ENCODE data around the gene SRRM2.

The SRRM2 gene

GRCh38 chr16:2799205-2799858 lies 46.9 kb downstream of the SRRM2 start:
- H3K79me1 ChIP-seq (ENCODE audit: low read length), result no peaks in the 10 kb centered on the region
- H3K18ac ChIP-seq (ENCODE audit: low read length), result no peak overlapping the region
- no peak overlapping the region for H3K9ac ChIP-seq (ENCODE audit: low read length)
- no peak overlapping the region for H3K4ac ChIP-seq (ENCODE audit: low read depth, low read length)
- no peak overlapping the region for H2BK120ac ChIP-seq (ENCODE audit: low read depth, low read length)
- WGBS (ENCODE audit: extremely low coverage, insufficient coverage, low lambda C conversion rate), result no CpG with 5 or more reads among the region's 21 CpGs
- no peak overlapping the region for H3K4me3 ChIP-seq (ENCODE audit: low read length)
- no peaks in the 10 kb centered on the region for H3K36me3 ChIP-seq (ENCODE audit: control insufficient read depth, insufficient read depth, low read length)
- no peak overlapping the region for H3K56ac ChIP-seq (ENCODE audit: low read length)
- no peak overlapping the region for H3K4me2 ChIP-seq (ENCODE audit: low read length)
- H3K27me3 ChIP-seq (ENCODE audit: insufficient read depth, low read length, poor library complexity), result no peaks in the 10 kb centered on the region
- H3K4me1 ChIP-seq (ENCODE audit: control insufficient read depth, low read depth, low read length), result no peaks in the 10 kb centered on the region
- DNase-seq, result no peak
- no peak overlapping the region for H2BK5ac ChIP-seq (ENCODE audit: low read length)
- H2BK15ac ChIP-seq (replicated peaks; ENCODE audit: low read depth), result no peak overlapping the region
- no peak overlapping the region for H2AK5ac ChIP-seq (ENCODE audit: low read length)
- H3K79me2 ChIP-seq (ENCODE audit: control insufficient read depth, insufficient read depth, low read length), result no peaks in the 10 kb centered on the region
- H3K23ac ChIP-seq (ENCODE audit: low read length), result no peak overlapping the region
- no peak overlapping the region for H4K5ac ChIP-seq (ENCODE audit: low read length)
- H4K8ac ChIP-seq (ENCODE audit: low read depth, low read length), result no peak overlapping the region
- no peak overlapping the region for H3K27ac ChIP-seq (ENCODE audit: low read depth, low read length)

- no peak overlapping the region for H3K4me2 ChIP-seq (ENCODE audit: low read length)
- H2BK120ac ChIP-seq (ENCODE audit: low read depth, low read length), result no peak overlapping the region
- no peaks in the 10 kb centered on the region for H3K36me3 ChIP-seq (ENCODE audit: control insufficient read depth, insufficient read depth, low read length)
- H3K9ac ChIP-seq (ENCODE audit: low read length), result no peak overlapping the region
- no peak for DNase-seq
- no peak overlapping the region for H2BK5ac ChIP-seq (ENCODE audit: low read length)
- H2BK15ac ChIP-seq (replicated peaks; ENCODE audit: low read depth), result no peak overlapping the region
- WGBS (ENCODE audit: extremely low coverage, insufficient coverage, low lambda C conversion rate), result no CpG with 5 or more reads among the region's 1 CpG
- no peak overlapping the region for H4K5ac ChIP-seq (ENCODE audit: low read length)
- H3K4ac ChIP-seq (ENCODE audit: low read depth, low read length), result no peak overlapping the region
- H3K56ac ChIP-seq (ENCODE audit: low read length), result no peak overlapping the region
- no peak overlapping the region for H3K4me3 ChIP-seq (ENCODE audit: low read length)
- H3K4me1 ChIP-seq (ENCODE audit: control insufficient read depth, low read depth, low read length), result no peaks in the 10 kb centered on the region
- H3K18ac ChIP-seq (ENCODE audit: low read length), result no peak overlapping the region
- no peak overlapping the region for H3K23ac ChIP-seq (ENCODE audit: low read length)
- no peaks in the 10 kb centered on the region for H3K79me1 ChIP-seq (ENCODE audit: low read length)
- no peak overlapping the region for H2AK5ac ChIP-seq (ENCODE audit: low read length)
- H3K27me3 ChIP-seq (ENCODE audit: insufficient read depth, low read length, poor library complexity), result no peaks in the 10 kb centered on the region
- no peak overlapping the region for H3K27ac ChIP-seq (ENCODE audit: low read depth, low read length)
- no peaks in the 10 kb centered on the region for H3K79me2 ChIP-seq (ENCODE audit: control insufficient read depth, insufficient read depth, low read length)
- H4K8ac ChIP-seq (ENCODE audit: low read depth, low read length), result no peak overlapping the region
Observed at GRCh38 chr16:2799859-2800226, 47.4 kb downstream of the SRRM2 start.

DNA sequence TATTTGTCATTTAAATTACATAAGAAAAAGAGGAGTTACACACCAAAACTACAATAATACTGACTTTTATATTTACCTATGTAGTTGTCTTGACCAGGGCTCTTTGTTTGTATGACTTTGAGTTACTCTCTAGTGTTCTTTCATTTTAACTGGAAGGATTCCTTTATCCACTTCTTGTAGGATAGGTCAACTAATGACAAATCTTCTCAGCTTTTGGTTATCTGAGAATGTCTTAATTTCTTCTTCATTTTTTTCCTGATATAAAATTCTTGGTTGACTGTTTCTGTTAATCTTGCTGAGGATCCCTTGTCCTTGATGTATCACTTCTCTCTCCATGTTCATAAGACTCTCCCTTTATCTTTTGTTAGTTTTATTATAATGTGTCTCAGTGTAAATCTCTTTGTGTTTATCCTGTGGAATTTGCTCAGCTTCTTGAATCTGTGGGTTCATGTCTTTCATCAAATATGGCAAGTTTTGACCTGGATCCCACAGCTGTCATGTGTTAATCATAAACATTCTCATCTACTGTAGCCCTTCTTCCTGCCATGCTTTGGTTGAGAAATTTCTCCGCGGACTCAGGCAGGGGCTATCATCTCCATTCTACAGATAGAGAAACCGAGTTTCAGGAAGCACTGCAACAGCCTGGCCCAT lies 51.2 kb downstream of the SRRM2 start:
- H2AK5ac ChIP-seq (ENCODE audit: low read length), result no peak overlapping the region
- H4K8ac ChIP-seq (ENCODE audit: low read depth, low read length), result no peak overlapping the region
- H3K79me2 ChIP-seq (ENCODE audit: control insufficient read depth, insufficient read depth, low read length), result no peaks in the 10 kb centered on the region
- no peak overlapping the region for H3K23ac ChIP-seq (ENCODE audit: low read length)
- H3K4ac ChIP-seq (ENCODE audit: low read depth, low read length), result no peak overlapping the region
- H4K5ac ChIP-seq (ENCODE audit: low read length), result no peak overlapping the region
- no peak overlapping the region for H3K56ac ChIP-seq (ENCODE audit: low read length)
- no peak overlapping the region for H2BK5ac ChIP-seq (ENCODE audit: low read length)
- H2BK120ac ChIP-seq (ENCODE audit: low read depth, low read length), result no peak overlapping the region
- H3K18ac ChIP-seq (ENCODE audit: low read length), result no peak overlapping the region
- H3K4me3 ChIP-seq (ENCODE audit: low read length), result no peak overlapping the region
- no peaks in the 10 kb centered on the region for H3K27me3 ChIP-seq (ENCODE audit: insufficient read depth, low read length, poor library complexity)
- no peak overlapping the region for H2BK15ac ChIP-seq (replicated peaks; ENCODE audit: low read depth)
- no peak overlapping the region for H3K27ac ChIP-seq (ENCODE audit: low read depth, low read length)
- H3K4me2 ChIP-seq (ENCODE audit: low read length), result no peak overlapping the region
- no peaks in the 10 kb centered on the region for H3K4me1 ChIP-seq (ENCODE audit: control insufficient read depth, low read depth, low read length)
- no peaks in the 10 kb centered on the region for H3K36me3 ChIP-seq (ENCODE audit: control insufficient read depth, insufficient read depth, low read length)
- WGBS (ENCODE audit: extremely low coverage, insufficient coverage, low lambda C conversion rate), result no CpG with 5 or more reads among the region's 3 CpGs
- no peaks in the 10 kb centered on the region for H3K79me1 ChIP-seq (ENCODE audit: low read length)
- no peak overlapping the region for H3K9ac ChIP-seq (ENCODE audit: low read length)
- DNase-seq, result no peak

DNA sequence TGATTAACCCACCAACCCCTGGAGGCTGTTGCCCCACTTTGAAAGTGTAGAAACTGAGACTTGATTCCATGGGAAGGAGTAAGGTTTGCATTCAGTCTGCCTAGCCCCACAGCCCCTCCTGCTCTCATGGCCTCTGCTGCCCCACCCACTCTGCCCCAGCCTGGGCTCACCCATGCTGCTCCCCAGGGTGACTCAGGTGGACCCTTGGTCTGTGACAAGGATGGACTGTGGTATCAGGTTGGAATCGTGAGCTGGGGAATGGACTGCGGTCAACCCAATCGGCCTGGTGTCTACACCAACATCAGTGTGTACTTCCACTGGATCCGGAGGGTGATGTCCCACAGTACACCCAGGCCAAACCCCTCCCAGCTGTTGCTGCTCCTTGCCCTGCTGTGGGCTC lies 52.3 kb downstream of the SRRM2 start:
- Histone ChIP-seq H3K4me1 (ENCODE audit: control insufficient read depth, low read depth, low read length) (no peaks in the 10 kb centered on the region), H3K79me1 (ENCODE audit: low read length) (no peaks in the 10 kb centered on the region), H3K18ac (ENCODE audit: low read length) (no peak overlapping the region), H2AK5ac (ENCODE audit: low read length) (no peak overlapping the region), H4K8ac (ENCODE audit: low read depth, low read length) (no peak overlapping the region), H3K4me2 (ENCODE audit: low read length) (no peak overlapping the region), H3K27ac (ENCODE audit: low read depth, low read length) (no peak overlapping the region), H3K4me3 (ENCODE audit: low read length) (no peak overlapping the region), H3K56ac (ENCODE audit: low read length) (no peak overlapping the region), H3K23ac (ENCODE audit: low read length) (no peak overlapping the region), H2BK5ac (ENCODE audit: low read length) (no peak overlapping the region), H3K4ac (ENCODE audit: low read depth, low read length) (no peak overlapping the region), H3K27me3 (ENCODE audit: insufficient read depth, low read length, poor library complexity) (no peaks in the 10 kb centered on the region), H3K79me2 (ENCODE audit: control insufficient read depth, insufficient read depth, low read length) (no peaks in the 10 kb centered on the region), H4K5ac (ENCODE audit: low read length) (no peak overlapping the region), H3K9ac (ENCODE audit: low read length) (no peak overlapping the region), H2BK15ac (replicated peaks; ENCODE audit: low read depth) (no peak overlapping the region), H2BK120ac (ENCODE audit: low read depth, low read length) (no peak overlapping the region), H3K36me3 (ENCODE audit: control insufficient read depth, insufficient read depth, low read length) (no peaks in the 10 kb centered on the region)
- no peak for DNase-seq
- no CpG with 5 or more reads among the region's 4 CpGs for WGBS (ENCODE audit: extremely low coverage, insufficient coverage, low lambda C conversion rate)

GRCh38 chr16:2806286-2806685 lies 53.8 kb downstream of the SRRM2 start:
- no peak for DNase-seq
- Histone ChIP-seq H3K27me3 (ENCODE audit: insufficient read depth, low read length, poor library complexity) (no peaks in the 10 kb centered on the region), H2BK5ac (ENCODE audit: low read length) (no peak overlapping the region), H3K9ac (ENCODE audit: low read length) (no peak overlapping the region), H3K56ac (ENCODE audit: low read length) (no peak overlapping the region), H3K18ac (ENCODE audit: low read length) (no peak overlapping the region), H3K27ac (ENCODE audit: low read depth, low read length) (no peak overlapping the region), H3K79me2 (ENCODE audit: control insufficient read depth, insufficient read depth, low read length) (no peaks in the 10 kb centered on the region), H2AK5ac (ENCODE audit: low read length) (no peak overlapping the region), H3K4me2 (ENCODE audit: low read length) (no peak overlapping the region), H3K23ac (ENCODE audit: low read length) (no peak overlapping the region), H3K36me3 (ENCODE audit: control insufficient read depth, insufficient read depth, low read length) (no peaks in the 10 kb centered on the region), H3K4ac (ENCODE audit: low read depth, low read length) (no peak overlapping the region), H2BK15ac (replicated peaks; ENCODE audit: low read depth) (no peak overlapping the region), H3K4me1 (ENCODE audit: control insufficient read depth, low read depth, low read length) (no peaks in the 10 kb centered on the region), H4K8ac (ENCODE audit: low read depth, low read length) (no peak overlapping the region), H3K79me1 (ENCODE audit: low read length) (no peaks in the 10 kb centered on the region), H3K4me3 (ENCODE audit: low read length) (no peak overlapping the region), H2BK120ac (ENCODE audit: low read depth, low read length) (no peak overlapping the region), H4K5ac (ENCODE audit: low read length) (no peak overlapping the region)
- no CpG with 5 or more reads among the region's 5 CpGs for WGBS (ENCODE audit: extremely low coverage, insufficient coverage, low lambda C conversion rate)

- no CpG with 5 or more reads among the region's 7 CpGs for WGBS (ENCODE audit: extremely low coverage, insufficient coverage, low lambda C conversion rate)
- no peak for DNase-seq
- H3K4me3 ChIP-seq (ENCODE audit: low read length), result no peak overlapping the region
- H3K36me3 ChIP-seq (ENCODE audit: control insufficient read depth, insufficient read depth, low read length), result no peaks in the 10 kb centered on the region
- H3K4me2 ChIP-seq (ENCODE audit: low read length), result no peak overlapping the region
- no peaks in the 10 kb centered on the region for H3K4me1 ChIP-seq (ENCODE audit: control insufficient read depth, low read depth, low read length)
- H2AK5ac ChIP-seq (ENCODE audit: low read length), result no peak overlapping the region
- H3K4ac ChIP-seq (ENCODE audit: low read depth, low read length), result no peak overlapping the region
- H4K8ac ChIP-seq (ENCODE audit: low read depth, low read length), result no peak overlapping the region
- no peak overlapping the region for H4K5ac ChIP-seq (ENCODE audit: low read length)
- H3K79me2 ChIP-seq (ENCODE audit: control insufficient read depth, insufficient read depth, low read length), result no peaks in the 10 kb centered on the region
- no peak overlapping the region for H2BK120ac ChIP-seq (ENCODE audit: low read depth, low read length)
- H3K56ac ChIP-seq (ENCODE audit: low read length), result no peak overlapping the region
- H3K27me3 ChIP-seq (ENCODE audit: insufficient read depth, low read length, poor library complexity), result no peaks in the 10 kb centered on the region
- H3K9ac ChIP-seq (ENCODE audit: low read length), result no peak overlapping the region
- H2BK15ac ChIP-seq (replicated peaks; ENCODE audit: low read depth), result no peak overlapping the region
- H2BK5ac ChIP-seq (ENCODE audit: low read length), result no peak overlapping the region
- H3K79me1 ChIP-seq (ENCODE audit: low read length), result no peaks in the 10 kb centered on the region
- no peak overlapping the region for H3K23ac ChIP-seq (ENCODE audit: low read length)
- no peak overlapping the region for H3K18ac ChIP-seq (ENCODE audit: low read length)
- H3K27ac ChIP-seq (ENCODE audit: low read depth, low read length), result no peak overlapping the region
Observed at GRCh38 chr16:2808181-2808580, 55.7 kb downstream of the SRRM2 start.
